HT1080 (cell line): ENCODE data around the gene EIF4G3. TPM values are rescaled to one million over a fixed set of nuclear protein-coding genes. Genes with fewer than 3 reads are reported as not detected.
"Not testable (repeated sequence)": the region's sequence is repeated elsewhere in the genome, so short reads cannot be mapped to it uniquely, and the experiment has no call there.

ENCODE experiments used
- DNase-seq: peaks from one replicate; pipeline ENCODE4 v3.0.0-alpha.2; 2015; ENCODE audit warnings: low read depth
- polyA plus RNA-seq, 2 experiments: library from polyadenylated mRNA; depleted of rRNA; stranded (reverse); fragments of >200 nt; gene quantifications; 2 replicates each; pipeline ENCODE4 v1.2.3, GENCODE V29; 2015
- total RNA-seq: library from RNA; depleted of rRNA; stranded (reverse); fragments of >200 nt; shearing (Covaris generic); gene quantifications from 2 replicates; pipeline ENCODE4 v1.2.3, GENCODE V29; 2014; rRNA removed

The EIF4G3 gene, protein sequence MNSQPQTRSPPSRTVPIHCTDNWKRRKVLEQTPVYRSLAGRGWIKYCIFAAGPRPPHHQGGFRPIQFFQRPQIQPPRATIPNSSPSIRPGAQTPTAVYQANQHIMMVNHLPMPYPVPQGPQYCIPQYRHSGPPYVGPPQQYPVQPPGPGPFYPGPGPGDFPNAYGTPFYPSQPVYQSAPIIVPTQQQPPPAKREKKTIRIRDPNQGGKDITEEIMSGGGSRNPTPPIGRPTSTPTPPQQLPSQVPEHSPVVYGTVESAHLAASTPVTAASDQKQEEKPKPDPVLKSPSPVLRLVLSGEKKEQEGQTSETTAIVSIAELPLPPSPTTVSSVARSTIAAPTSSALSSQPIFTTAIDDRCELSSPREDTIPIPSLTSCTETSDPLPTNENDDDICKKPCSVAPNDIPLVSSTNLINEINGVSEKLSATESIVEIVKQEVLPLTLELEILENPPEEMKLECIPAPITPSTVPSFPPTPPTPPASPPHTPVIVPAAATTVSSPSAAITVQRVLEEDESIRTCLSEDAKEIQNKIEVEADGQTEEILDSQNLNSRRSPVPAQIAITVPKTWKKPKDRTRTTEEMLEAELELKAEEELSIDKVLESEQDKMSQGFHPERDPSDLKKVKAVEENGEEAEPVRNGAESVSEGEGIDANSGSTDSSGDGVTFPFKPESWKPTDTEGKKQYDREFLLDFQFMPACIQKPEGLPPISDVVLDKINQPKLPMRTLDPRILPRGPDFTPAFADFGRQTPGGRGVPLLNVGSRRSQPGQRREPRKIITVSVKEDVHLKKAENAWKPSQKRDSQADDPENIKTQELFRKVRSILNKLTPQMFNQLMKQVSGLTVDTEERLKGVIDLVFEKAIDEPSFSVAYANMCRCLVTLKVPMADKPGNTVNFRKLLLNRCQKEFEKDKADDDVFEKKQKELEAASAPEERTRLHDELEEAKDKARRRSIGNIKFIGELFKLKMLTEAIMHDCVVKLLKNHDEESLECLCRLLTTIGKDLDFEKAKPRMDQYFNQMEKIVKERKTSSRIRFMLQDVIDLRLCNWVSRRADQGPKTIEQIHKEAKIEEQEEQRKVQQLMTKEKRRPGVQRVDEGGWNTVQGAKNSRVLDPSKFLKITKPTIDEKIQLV (N-terminal part only)
- total RNA-seq: 29.7 and 32.3 TPM in 2 replicates
- 25.5 and 32.8 TPM in 2 replicates for polyA plus RNA-seq (2015; cell fraction: cytosol; rRNA removed)
- 82.2 and 104 TPM in 2 replicates for polyA plus RNA-seq (2015; cell fraction: nucleus; rRNA removed)

GRCh38 chr1:21176586-21177555 lies at the start of gene EIF4G3:
Gene EIF4G3, minus strand, starts transcription at chr1:21176897. Its CDS starts 174,155 bp downstream, at chr1:21002742.
- DNase-seq: peak; percentile 95

GRCh38 chr1:21225065-21225464 lies 48.4 kb upstream of the EIF4G3 start:
- DNase-seq: no peak

- DNase-seq: no peak
Observed at GRCh38 chr1:21220815-21221214, 44.1 kb upstream of the EIF4G3 start.

- no peak for DNase-seq
Observed at GRCh38 chr1:21219674-21220073, 43.0 kb upstream of the EIF4G3 start.

DNA sequence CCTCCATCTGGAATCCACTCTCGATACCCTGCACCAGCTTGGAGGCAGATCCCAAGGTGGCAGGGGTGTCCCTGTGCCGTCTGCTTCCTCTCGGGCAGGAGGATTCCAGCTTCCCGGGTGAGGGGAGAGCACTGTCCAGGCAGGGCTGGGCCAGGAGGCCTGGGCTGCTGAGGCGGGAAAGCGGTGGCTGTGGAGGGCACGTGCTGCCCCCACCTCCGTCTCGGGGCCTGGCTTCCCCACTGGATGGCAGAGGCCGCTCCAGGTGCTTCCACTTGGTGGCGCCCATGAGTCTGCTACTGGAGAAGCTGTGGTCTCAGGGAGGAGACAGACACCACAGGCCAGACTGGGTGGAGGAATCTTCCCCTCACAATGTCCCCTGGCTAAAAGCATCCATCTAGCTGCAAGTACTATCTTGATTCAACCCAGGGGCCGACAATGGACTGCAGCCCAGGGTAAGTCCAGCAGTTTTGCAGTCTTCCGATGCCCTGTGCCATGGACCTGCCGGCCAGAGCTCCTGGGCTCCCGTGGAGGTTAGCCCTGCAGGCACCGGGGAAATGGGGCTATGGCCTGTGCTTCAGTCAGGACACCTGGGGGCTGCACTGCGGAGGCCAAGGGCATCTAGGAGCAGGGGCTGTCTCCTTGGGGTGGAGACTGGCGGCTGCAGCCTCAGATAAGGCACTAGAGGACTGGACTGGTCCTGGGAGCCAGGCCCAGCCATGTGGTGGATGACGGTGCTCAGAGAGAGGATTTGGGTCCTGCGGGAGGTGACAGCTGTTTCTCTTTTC lies 41.3 kb upstream of the EIF4G3 start:
- DNase-seq: peak; percentile 30

- DNase-seq: peak; percentile 40
Observed at GRCh38 chr1:21216835-21217811, 40.4 kb upstream of the EIF4G3 start.

DNA sequence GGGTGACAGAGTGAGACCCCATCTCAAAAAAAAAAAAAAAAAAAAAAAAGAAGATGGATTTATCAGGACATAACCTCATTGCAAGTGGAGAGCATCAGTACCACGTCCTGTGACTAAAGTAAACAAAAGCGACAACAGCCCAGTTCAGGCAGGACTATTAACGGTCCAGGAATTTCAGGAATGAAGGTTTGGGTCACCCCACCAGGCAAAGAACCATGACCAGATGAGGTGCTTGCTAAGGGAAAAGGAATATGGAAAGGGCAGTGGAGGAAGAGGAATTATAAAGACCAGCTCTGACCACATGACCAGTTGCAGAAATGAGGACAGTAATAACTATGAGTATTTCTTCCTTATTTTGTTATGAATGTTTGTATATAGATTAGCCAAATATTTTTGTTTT lies 35.4 kb upstream of the EIF4G3 start:
- peak; percentile 37 for DNase-seq

- DNase-seq: not testable (repeated sequence)
Observed at GRCh38 chr1:21208137-21208700, 31.5 kb upstream of the EIF4G3 start.

DNA sequence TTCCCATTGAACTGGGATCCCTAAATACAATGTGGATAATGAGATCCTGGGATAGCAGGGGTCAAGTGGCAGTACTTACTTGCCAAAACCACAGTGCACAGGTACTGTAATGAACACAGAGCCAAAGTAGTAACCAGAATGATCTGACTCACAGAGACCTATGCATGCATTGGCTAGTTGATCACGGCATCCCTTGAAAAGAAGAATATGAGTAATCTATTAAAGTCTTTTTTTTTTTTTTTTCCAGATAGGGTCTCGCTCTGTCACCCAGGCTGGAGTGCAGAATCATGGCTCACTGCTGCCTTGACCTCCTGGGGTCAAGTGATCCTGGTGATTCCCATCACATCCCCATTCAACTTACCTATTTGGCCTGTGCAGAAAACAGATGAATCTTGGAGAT lies 29.4 kb upstream of the EIF4G3 start:
- peak; percentile 60 for DNase-seq

GRCh38 chr1:21205416-21205815 lies 28.7 kb upstream of the EIF4G3 start:
- DNase-seq: no peak

GRCh38 chr1:21201650-21202049 lies 25.0 kb upstream of the EIF4G3 start:
- DNase-seq: no peak

GRCh38 chr1:21201238-21201637 lies 24.5 kb upstream of the EIF4G3 start:
- peak; percentile 57 for DNase-seq

DNA sequence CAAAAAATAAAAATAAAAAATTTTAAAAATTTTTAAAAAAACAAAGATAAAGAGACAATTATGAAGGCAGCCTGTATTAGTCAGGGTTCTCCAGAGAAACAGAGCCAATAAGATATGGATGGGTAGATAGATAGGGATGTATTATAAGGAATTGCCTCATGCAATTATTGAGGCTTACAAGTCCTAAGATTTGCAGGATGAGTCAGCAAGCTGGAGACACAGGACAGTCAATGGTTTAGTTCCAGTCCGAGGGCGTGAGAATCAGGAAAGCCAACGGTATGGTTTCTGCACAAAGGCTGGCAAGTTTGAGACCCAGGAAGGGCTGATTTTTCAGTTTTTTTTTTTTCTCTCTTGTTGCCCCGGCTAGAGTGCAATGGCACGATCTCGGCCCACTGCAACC lies 24.1 kb upstream of the EIF4G3 start:
- peak; percentile 41 for DNase-seq

- peak; percentile 14 for DNase-seq
Observed at GRCh38 chr1:21198929-21199328, 22.2 kb upstream of the EIF4G3 start.

DNA sequence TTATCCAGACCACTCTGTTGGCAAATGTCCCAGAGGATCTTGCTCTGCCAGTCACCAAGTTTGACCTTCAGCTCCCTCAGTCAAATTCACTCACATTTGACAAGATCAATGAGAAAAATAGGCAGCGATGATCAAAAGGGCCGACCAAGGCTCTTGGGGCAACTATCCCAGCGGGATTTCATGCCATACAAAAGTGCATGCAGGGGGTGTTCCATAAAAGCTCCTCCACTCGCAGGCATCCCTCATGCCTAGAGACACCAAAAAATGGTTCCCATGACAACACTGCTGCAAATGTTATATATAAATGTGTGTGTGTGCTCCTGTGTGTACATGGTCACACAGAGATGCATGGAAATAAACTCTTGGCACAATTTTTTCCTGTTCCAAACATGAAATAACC lies 16.2 kb upstream of the EIF4G3 start:
- DNase-seq: no peak

DNA sequence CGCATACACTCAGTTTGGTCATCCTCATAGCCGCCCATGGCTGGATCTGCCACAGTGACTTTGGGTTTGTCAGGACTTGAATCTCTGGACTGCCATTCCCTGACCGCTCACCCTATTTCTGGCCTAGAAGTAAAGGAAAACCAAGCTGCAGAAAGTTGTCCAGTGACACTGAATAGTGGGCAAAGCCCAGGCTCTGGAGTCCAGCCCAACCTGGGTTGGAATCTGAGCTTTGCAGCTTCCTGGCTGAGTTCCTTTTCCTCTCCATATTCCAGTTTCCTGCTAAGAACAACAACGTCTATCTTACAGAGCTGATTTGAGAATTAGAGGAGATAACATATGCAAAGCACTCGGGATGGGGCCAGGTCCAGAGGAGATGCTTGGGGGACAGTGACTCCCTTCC lies 15.6 kb upstream of the EIF4G3 start:
- DNase-seq: no peak

DNA sequence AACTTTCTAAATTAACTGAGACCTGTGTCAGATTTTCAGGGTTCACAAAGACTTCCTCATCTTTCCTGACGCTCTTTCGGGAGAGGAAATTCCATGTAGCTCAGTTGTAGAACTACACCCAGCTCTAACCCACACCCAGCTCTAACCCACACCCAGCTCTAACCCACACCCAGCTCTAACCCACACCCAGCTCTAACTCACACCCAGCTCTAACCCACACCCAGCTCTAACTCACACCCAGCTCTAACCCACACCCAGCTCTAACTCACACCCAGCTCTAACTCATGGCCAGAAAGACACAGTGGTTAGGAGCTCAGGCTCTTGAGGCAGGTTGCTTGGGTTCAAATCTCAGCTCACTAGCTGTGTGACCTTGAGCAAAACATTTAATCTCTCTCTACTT lies 14.1 kb upstream of the EIF4G3 start:
- DNase-seq: not testable (repeated sequence)
